Endothelial cell (in vitro differentiated cells): ENCODE results near the gene TMEM144. TPM values are rescaled to one million over a fixed set of nuclear protein-coding genes. Genes with fewer than 3 reads are reported as not detected.
A peak's percentile ranks its signal among the peaks of the same experiment; 100 is the strongest.

Experiments used
- DNase-seq: peaks from one replicate; pipeline ENCODE4 v3.0.0; 2021; ENCODE audit warnings: low spot score
- H3K27ac Mint-ChIP-seq: one replicate; pipeline ENCODE4 v1.8.0; 2021; ENCODE audit warnings: mixed read lengths, inconsistent platforms; ENCODE audit not compliant: unreplicated experiment
- H3K27me3 Mint-ChIP-seq: one replicate; pipeline ENCODE4 v1.8.0; 2021; ENCODE audit warnings: mild to moderate bottlenecking, moderate library complexity, mixed read lengths, inconsistent platforms; ENCODE audit not compliant: unreplicated experiment
- H3K36me3 Mint-ChIP-seq: one replicate; pipeline ENCODE4 v1.8.0; 2021; ENCODE audit warnings: mild to moderate bottlenecking, low read depth, mixed read lengths, inconsistent platforms; ENCODE audit not compliant: unreplicated experiment
- H3K4me1 Mint-ChIP-seq: one replicate; pipeline ENCODE4 v1.8.0; 2021; ENCODE audit warnings: mild to moderate bottlenecking, mixed read lengths, inconsistent platforms; ENCODE audit not compliant: unreplicated experiment
- H3K4me3 Mint-ChIP-seq: one replicate; pipeline ENCODE4 v1.8.0; 2021; ENCODE audit warnings: mild to moderate bottlenecking, mixed read lengths, inconsistent platforms; ENCODE audit not compliant: unreplicated experiment
- H3K9me3 Mint-ChIP-seq: one replicate; pipeline ENCODE4 v1.8.0; 2021; ENCODE audit warnings: mixed read lengths, inconsistent platforms; ENCODE audit not compliant: unreplicated experiment
- total RNA-seq: library from RNA; stranded (reverse); fragmentation: NEBNext Ultra II Directional; extraction: Animal tissue kit (Norgen Biotek cat#: 25700); gene quantifications from one replicate; pipeline ENCODE4 v1.2.1, GENCODE V29; 2021; ENCODE audit not compliant: unreplicated experiment
- TF ChIP-seq, protein P1 (sequence below): fragments of 200-600 bp; sonication (generic); IDR thresholded peaks from one replicate; pipeline ENCODE4 v1.5.0; 2021; ENCODE audit warnings: antibody characterized with exemption; ENCODE audit not compliant: unreplicated experiment

TMEM144 gene
- total RNA-seq, 1 donor from 2014 or later = 5.7 TPM

DNA sequence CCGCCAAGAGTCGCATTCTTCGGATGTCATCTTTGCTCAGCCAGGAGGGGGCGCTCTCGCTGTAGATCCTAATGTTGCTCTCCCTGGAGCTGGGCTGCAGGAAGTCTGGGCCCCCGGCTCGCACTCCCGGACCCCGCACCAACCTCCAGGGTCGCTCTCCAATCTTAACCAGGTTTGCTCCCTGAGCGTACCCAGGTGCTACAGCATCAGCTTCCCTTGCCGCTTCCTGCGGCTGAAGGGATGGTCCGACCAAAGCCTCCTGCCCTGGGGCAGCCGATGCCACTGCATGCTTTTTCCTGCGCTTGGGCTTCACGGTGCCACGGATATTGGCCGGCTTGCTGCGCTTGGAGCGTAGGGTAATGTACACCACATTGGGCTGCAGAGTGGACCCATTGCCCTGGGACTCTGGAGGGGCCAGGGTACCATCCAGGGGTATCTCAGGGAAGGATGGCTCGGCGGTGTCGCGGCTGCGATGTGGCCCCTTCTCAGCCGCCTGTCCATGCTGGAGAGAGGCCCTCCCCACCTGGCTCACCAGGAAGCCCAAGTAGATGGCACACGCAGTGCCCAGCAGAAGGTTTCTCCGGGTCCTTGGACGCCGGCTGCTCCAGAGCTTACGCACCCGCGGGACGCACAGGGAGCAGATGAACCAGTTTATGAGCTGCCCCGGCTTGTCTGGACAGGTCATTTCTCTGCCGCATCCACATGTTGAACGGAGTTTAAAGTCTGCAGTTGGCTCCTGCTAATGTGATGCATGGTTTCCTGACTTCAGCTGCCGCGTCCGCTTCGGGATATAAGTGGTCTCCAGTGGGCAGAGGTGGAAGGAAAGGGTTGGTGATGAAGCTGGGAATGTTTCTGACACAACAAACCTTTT lies 39.4 kb upstream of the TMEM144 start:
- Mint-ChIP-seq H3K36me3 (peaks cover 15% of the 10 kb centered on the region), H3K27ac (no peak overlapping the region), H3K4me3 (peak overlapping the region; percentile 88), H3K27me3 (peaks cover 1% of the 10 kb centered on the region), H3K4me1 (peaks cover 50% of the 10 kb centered on the region), H3K9me3 (no peaks in the 10 kb centered on the region)
- TF ChIP-seq, protein P1, sequence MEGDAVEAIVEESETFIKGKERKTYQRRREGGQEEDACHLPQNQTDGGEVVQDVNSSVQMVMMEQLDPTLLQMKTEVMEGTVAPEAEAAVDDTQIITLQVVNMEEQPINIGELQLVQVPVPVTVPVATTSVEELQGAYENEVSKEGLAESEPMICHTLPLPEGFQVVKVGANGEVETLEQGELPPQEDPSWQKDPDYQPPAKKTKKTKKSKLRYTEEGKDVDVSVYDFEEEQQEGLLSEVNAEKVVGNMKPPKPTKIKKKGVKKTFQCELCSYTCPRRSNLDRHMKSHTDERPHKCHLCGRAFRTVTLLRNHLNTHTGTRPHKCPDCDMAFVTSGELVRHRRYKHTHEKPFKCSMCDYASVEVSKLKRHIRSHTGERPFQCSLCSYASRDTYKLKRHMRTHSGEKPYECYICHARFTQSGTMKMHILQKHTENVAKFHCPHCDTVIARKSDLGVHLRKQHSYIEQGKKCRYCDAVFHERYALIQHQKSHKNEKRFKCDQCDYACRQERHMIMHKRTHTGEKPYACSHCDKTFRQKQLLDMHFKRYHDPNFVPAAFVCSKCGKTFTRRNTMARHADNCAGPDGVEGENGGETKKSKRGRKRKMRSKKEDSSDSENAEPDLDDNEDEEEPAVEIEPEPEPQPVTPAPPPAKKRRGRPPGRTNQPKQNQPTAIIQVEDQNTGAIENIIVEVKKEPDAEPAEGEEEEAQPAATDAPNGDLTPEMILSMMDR = peak; percentile 74
- DNase-seq = no peak

DNA sequence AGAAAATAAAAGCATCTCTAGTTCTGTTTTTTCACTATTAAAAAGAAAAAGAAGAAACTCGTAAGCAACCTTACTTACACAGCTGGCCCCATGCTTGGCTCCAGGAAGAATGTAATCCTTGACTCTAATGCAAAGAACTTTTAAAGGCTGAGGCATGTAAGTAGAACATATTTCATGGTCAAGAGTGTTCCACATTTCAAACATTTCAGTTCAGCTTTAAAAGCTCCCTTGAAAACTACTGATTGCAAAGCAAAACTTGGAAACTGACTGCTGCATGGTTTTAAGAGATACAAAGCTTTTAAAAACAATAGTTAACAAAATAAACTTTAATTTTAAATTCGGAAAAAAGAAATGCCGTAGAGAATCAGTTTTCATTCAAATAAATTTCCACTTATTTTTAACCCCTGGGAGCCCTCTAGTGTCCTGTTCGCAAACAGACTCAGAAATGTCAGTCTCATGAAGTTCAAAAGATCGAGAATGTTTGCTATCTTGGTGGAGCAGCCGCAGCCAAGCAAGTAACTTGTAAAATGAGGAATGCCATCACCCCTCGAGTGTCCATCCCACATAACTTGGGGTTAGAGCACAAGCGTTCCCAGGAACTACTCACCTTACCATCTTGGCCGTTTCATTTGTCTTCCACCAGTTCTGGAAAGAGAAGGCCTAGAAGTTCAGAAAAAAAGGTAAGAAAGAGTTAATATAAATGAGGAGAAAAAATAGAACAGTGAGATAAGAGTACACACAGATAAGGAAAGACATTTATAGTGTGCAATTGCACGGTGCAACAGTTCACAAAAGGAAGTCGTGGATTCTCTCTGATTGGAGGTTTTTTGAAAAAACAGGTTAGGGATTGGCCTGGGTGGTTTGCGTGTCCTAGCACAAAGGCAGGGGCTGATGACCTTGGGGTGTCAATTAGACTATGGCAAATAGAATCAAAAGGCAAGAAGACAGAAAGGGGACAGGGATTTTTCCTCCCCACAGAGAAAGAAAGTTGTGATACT lies 37.7 kb upstream of the TMEM144 start, which contains the start of gene GASK1B:
TSS of gene GASK1B (minus strand) at position 765 of the 998 bp plus-strand sequence. CDS start 1,650 bp downstream, outside the sequence.
- Mint-ChIP-seq H3K36me3 (peaks cover 14% of the 10 kb centered on the region), H3K27ac (peak within 1 kb of the TSS; percentile 90), H3K27me3 (peaks cover 1% of the 10 kb centered on the region), H3K9me3 (no peaks in the 10 kb centered on the region), H3K4me3 (peak within 1 kb of the TSS; percentile 95), H3K4me1 (peaks cover 37% of the 10 kb centered on the region)
- DNase-seq = peak; percentile 33
- TF ChIP-seq, protein P1 = peak; percentile 64

DNA sequence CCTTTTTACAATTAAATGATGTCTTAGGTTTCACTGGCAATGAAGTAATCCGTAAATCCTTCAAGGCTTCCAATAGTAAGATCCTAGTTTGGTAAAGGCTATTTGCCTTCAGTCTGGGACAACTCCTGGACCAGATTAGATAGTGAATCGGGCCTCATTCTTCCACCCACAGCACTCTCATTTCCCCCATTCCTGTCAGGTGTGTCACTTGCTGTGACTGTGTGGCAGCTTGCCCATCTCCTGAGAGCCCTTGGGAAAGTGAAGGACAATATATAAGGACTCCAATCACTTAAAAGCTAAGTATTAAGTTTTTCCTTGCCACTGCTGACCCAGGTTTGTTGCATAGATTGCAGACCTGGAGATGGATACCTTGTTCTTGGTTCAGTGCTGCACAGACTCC lies 34.2 kb upstream of the TMEM144 start:
- H3K27me3 Mint-ChIP-seq = peaks cover 1% of the 10 kb centered on the region
- no peak overlapping the region for H3K27ac Mint-ChIP-seq
- H3K9me3 Mint-ChIP-seq = no peaks in the 10 kb centered on the region
- TF ChIP-seq, protein P1 = no peak
- H3K4me1 Mint-ChIP-seq = peaks cover 15% of the 10 kb centered on the region
- no peak for DNase-seq
- no peaks in the 10 kb centered on the region for H3K36me3 Mint-ChIP-seq
- H3K4me3 Mint-ChIP-seq = no peak overlapping the region

DNA sequence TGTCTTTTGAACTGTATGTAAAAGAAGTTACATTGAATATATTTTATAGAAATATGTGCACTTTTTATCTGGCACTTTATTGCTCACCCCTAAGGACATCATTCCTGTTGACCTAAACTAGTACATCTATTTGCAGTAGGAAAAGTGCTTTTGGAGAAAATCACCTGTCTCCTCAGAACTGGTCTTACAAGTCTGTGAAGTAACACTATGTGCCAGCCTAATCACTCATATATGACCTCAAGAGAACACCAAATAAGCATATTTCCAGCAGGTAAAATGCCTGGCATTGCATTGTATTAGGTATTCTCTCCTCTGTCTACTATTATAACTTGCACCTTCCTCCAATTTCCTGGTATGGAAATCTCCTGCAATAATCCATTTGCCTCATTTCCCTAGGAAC lies 33.5 kb upstream of the TMEM144 start:
- Mint-ChIP-seq H3K27ac (no peak overlapping the region), H3K27me3 (peaks cover 1% of the 10 kb centered on the region), H3K4me1 (peaks cover 15% of the 10 kb centered on the region), H3K4me3 (no peak overlapping the region), H3K9me3 (no peaks in the 10 kb centered on the region), H3K36me3 (no peaks in the 10 kb centered on the region)
- TF ChIP-seq, protein P1 = no peak
- DNase-seq = no peak
